CD4-positive, alpha-beta T cell treated with Interleukin-12 subunit alpha and Interleukin-12 subunit beta, for 1 hour (primary cell): Measurements from ENCODE around the gene BRMS1.
"Not testable (repeated sequence)": the region's sequence is repeated elsewhere in the genome, so short reads cannot be mapped to it uniquely, and the experiment has no call there.

Experiments used
- DNase-seq: peaks from one replicate; pipeline ENCODE4 v3.0.0-alpha.2; 2020

Gene BRMS1

DNA sequence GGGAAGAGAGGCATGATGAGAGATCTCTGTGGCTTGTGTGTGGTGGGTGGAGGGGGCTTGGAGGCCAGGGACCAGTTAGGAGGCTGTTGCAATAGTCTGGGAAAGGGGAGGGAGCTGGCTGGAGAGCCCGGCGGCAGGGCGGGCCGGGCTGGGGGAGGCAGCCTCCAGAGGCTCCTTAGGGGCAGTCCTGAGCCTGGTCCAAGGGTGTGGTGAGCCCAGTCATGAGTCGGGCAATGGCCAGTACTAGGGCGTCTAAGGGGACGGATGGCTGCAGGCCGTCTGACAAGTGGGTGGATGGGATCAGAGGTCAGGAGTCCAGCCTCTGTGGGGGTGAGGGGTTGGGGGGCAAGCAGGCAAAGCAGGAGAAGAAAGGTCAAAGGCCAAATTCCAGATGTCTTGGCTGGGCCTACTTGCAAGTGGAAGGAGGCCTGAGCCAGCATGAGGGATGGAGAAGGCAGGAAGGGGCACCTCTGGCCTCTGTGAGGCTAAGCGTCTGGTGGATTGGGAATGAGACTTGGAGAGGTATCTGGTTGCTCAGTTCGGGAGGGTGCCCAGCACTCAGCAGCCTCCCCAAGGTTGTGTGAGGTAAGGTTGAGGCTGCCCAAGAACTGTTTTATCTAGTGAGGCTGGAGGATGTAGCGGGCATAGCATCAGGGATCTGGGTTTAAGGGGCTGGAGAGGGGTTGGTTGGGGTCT, 22.0 kb downstream of the BRMS1 start:
- DNase-seq = no peak

DNA sequence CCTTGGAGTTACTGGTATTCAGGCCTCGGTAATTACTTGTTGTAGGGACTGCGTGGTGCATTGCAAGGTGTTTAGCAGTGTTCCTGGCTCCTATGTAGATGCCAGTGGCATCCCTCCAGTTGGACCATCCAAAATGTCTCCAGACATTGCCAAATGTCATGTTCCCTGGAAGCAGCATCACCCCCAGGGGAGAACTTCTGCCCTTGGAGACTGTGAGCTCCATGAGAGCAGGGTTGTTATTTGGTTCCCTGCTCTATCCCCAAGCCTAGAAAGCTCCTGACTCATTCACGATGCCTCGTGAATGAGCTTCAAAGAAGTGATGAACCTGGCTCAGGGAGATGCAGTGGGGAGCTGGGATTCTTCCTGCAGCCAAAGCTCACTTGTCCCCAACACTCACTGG, 23.3 kb downstream of the BRMS1 start:
- no peak for DNase-seq

DNA sequence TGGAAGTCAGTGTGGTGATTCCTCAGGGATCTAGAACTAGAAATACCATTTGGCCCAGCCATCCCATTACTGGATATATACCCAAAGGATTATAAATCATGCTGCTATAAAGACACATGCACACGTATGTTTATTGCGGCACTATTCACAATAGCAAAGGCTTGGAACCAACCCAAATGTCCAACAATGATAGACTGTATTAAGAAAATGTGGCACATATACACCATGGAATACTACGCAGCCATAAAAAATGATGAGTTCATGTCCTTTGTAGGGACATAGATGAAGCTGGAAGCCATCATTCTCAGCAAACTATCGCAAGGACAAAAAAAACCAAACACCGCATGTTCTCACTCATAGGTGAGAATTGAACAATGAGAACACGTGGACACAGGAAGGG, 24.2 kb downstream of the BRMS1 start:
- DNase-seq = not testable (repeated sequence)

- not testable (repeated sequence) for DNase-seq
Observed at GRCh38 chr11:66320289-66320688, 24.6 kb downstream of the BRMS1 start.

DNA sequence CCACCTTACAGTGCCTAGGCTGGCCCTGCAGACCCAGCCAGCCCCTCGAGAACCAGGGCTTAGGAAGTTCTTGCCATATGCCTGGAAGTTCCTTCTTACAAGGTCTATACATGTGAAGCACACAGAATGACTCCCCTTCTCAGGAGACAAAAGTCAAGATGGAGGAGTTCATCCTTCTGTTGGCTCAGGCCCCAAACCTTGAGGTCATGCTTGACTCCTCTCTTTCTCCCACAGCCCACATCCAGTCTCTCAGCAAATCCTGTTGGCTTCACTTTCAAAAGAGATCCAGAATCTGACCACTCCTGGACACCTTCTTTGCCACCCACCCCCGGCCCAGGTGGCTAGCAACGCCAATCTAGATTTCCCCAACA, 26.3 kb downstream of the BRMS1 start:
- no peak for DNase-seq

DNA sequence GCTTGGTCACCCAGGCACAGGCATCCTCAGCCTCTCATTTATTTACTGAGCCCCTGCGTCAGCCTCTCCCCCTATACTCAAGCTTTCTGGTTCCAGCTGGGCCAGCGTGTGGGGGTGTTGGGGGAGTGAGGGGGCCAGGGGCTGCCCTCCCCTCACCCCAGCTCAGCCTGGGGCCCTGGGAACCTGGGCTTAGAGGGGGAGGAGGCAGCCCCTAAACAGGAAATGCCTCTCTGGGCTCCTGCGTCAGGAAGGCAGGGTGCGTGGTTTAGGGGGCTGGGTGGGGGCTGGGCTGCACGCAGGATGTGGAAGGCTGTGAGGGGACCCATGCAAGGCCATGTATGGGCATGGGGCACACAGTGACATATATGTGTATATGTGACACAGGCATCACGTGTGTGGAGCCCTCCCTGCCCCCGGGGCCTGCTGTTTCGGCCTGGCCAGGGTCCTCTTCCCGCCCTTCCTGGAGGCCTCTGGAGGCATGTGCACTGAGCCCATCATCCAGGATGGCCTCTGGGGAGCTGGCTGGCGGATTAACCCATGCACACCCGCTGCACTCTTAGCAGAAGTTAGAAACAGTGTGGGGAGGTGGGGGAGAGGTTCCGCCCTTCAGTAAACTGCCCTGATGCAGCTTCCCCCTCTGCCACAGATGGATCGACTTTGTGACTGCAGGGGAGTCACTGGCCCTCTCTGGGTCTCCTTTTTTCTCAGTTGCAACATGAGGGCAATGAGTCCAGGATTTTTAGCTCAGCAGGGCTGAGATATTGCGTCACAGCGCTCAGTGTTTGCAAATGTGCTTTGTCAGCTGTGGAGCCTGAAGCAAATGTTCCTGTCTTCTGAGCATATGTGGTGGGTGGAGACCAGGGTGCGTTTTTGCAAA, 26.9 kb downstream of the BRMS1 start:
- peak; percentile 69 for DNase-seq

DNA sequence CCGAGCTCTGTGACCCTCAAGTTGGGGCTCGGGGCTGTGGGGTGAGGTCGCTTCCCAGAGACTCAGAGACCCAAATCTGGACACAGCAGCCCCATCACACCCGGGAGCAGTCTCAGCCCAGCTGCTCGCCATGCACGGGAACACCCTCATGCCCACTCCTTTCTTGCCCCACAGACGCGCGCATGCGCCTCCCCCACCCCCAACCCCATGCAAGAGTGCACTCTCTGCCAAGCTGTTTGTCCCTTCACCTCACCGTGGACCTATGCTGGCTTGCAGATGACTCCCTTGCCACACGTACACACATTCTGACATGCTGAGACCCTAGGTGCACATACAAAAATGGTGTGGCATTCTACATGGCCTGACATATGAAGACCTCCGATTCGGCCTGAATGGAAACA, 27.6 kb downstream of the BRMS1 start:
- DNase-seq = peak; percentile 44

GRCh38 chr11:66316849-66317251, 28.1 kb downstream of the BRMS1 start, which contains the start of gene CD248:
TSS of gene CD248 (minus strand) at chr11:66317044. CDS start at chr11:66317027, 17 bp downstream.
- DNase-seq = no peak

- DNase-seq = no peak
Observed at GRCh38 chr11:66315921-66316811, 28.7 kb downstream of the BRMS1 start.

DNA sequence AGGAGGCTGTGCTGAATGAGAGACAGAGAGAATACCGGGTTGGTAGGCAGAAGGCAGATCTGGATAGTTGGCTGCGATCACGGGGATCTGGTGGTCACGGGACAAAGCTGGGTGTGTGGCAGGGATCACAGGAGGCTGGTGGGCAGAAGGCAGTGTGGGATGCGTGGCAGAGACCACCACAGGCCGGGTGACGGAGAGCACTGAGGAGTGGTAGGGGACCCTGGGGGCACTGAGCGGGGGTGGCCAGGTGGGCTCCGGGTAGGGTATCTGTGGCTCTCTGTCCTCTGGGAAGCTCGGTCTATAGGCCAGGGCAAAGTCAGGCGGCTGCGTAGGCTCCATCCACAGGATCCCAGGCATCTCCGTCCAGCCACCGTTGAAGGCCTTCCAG, 29.4 kb downstream of the BRMS1 start:
- no peak for DNase-seq

DNA sequence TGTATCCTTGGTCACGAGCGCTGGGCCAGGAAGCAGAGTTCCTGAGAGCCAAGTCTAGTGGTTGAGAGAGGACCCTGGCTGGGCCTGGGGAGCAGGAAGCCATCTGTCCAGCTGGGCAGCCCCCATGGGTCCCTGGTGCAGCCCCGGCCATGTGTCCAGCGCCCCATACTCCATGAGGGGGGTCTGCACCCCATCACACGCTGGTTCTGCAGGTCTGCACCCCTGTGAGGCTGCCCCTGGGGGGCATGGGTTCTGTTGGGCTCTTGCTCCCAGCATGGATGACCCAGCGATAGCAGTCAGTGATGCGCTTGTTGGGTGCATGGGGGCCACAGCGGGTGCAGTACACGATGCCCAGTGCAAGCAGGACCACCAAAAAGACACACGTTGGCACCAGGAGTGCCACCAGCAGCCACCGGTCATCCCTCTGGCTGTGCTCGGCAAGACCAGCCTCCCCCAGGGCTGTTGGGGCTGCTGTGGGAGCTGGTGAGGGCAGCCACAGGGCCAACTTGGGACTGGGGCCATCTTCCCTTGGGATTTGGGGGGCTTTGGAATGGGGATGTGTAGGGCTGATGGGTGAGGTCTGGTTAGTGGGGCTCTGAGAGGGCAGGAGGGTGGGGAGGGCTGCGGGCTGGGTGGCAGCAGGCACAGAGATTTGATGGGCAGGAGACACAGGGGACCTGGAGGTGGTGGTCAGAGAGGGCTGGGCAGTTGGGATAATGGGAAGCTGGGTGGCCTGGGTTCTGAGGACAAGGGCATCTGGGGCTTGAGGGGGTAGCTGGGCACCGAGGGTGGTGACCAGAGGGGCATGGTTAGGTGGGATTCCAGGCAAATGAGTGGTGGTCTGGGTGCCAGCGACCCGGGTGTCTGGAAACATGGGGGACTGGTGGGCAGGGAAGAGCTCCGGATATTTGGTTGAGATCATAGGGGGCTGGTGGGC, 30.1 kb downstream of the BRMS1 start:
- no peak for DNase-seq

DNA sequence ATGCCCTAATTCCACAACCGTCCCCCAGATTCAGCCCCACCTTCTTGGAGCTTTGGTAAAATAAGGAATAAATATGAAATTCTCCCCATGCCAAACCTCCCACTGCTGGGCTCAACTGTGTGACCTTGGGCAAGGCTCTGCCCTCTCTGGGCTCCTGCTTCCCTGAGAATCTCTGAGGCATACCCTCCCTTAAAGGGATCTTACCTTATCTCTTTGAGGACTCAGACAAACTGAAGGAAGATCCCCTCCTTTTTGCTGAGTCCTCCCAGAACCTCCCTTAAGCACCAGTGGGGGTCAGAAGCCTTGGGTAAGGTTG, 30.8 kb downstream of the BRMS1 start:
- DNase-seq = no peak

GRCh38 chr11:66313321-66314185, 31.4 kb downstream of the BRMS1 start:
- DNase-seq = no peak

DNA sequence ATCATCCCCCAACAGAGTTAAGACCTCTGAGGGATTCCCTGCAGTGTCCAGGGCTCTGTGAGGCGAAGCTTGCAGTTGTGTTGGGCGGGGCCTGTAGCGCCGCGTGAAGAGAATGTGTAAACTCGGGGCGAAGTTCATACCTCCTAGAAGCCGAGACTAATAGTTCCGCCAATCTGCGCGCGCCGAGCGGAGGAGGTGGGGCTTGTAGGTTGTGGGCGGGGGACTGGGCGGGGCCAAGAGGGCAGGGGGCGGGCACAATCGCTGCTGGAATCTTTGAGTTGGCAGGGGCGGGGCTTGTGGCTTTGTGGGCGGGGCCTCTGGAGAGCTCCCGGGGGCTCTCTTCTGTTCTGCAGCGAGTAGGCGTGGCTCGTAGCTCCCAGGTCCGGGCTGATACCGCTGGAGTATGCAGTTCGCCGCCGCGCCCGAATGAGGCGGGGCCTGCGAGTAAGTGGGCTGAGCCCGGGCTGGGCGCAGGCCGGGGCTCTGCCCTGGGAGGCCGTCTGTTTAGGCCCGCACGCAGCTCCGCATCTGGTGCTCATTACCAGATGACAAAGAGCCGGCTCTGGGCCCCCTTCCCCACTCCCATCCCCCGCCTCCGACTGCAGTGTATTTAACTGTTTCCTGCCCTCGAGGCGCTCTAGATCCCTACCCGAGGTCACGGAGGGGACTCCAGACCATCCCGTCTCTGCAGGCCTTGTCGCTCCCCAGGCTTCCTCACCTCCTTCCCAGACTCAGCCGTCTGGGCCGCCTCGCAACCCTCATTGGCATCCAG, 32.2 kb downstream of the BRMS1 start:
- peak; percentile 99 for DNase-seq

DNA sequence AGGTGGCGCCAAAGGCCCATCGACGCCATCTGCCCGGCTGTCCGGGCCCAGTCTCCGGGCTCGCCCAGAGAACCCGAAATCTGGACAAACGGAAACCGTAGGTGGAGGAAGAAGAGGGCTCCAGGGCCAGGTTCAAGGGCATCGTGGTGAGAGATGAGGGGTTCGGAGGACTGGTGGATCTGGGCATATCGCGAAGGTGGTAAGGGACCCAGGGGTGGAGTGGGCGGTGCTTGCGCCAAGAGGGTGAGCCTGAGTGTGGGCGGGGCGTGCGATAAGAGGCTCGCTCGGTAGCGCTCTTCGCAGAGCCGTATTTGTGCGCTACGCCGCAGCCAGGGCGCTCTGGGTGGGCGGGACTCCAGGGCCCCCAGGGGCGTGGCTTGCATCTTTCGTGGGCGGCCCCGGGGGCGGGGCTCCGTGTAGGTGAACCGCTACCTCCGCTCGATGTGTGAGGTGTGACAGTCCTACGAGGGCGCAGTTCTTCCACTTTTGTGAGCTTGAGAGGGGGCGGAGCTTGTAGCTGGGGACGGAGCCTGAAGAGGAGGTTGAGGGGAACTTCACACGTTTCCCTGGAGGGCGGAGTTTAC, 32.8 kb downstream of the BRMS1 start:
- DNase-seq = peak; percentile 99

- DNase-seq = no peak
Observed at GRCh38 chr11:66311470-66311964, 33.4 kb downstream of the BRMS1 start.

DNA sequence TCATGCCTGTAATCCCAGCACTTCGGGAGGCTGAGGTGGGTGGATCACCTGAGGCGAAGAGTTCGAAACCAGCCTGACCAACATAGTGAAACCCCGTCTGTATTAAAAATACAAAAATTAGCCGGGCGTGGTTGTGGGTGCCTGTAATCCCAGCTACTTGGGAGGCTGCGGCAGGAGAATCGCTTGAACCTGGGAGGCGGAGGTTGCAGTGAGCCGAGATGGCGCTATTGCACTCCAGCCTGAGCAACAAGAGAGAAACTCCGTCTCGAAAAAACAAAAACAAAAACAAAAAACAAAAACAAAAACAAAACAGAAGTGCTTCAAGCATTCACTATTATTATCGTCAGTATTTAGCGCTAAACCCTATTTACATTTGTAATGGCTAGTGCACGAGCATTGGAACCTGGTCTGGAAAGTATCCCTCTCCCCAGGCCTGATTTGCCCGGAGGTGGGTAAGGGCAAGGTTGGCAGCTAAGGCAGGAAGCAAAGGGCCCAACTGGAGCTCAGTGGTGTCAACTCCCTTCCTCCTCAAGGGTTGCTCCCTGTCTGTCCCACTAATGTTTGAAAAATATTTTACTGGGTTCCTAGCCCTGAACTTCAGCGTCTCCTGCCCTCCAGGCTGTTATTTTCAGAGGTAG, 34.0 kb downstream of the BRMS1 start:
- DNase-seq = not testable (repeated sequence)

GRCh38 chr11:66310324-66310723, 34.6 kb downstream of the BRMS1 start:
- DNase-seq = no peak

- no peak for DNase-seq
Observed at GRCh38 chr11:66309475-66309874, 35.4 kb downstream of the BRMS1 start.
